Stomach (tissue), 4 donors: Measurements from ENCODE around the gene TNFRSF25.

ENCODE experiments used
- CTCF ChIP-seq, 7 experiments: fragments of 450-650 bp in 4 of 7; fragments of 200-600 bp in 3 of 7; sonication (generic) in 3 of 7; IDR thresholded peaks; one replicate each; pipeline ENCODE4 v1.5.1; 2016 to 2019; ENCODE audit warnings: antibody characterized with exemption in 7 of 7, control low read depth in 2 of 7, mild to moderate bottlenecking in 1 of 7
- POLR2A ChIP-seq, 4 donors: fragments of 450-650 bp; IDR thresholded peaks; one replicate each; pipeline ENCODE4 v1.6.1; 2016; ENCODE audit warnings: antibody characterized with exemption in 4 of 4, control low read depth in 2 of 4, mild to moderate bottlenecking in 1 of 4, moderate library complexity in 1 of 4

- TF ChIP-seq POLR2A (IDR thresholded peaks at IDR 0.05) (no peak), CTCF (IDR thresholded peaks at IDR 0.05) (no peak)
Measured at GRCh38 chr1:6496890-6497214, 30.9 kb upstream of the TNFRSF25 start.
